ENCODE results near the gene RABGGTA.

The RABGGTA gene

DNA sequence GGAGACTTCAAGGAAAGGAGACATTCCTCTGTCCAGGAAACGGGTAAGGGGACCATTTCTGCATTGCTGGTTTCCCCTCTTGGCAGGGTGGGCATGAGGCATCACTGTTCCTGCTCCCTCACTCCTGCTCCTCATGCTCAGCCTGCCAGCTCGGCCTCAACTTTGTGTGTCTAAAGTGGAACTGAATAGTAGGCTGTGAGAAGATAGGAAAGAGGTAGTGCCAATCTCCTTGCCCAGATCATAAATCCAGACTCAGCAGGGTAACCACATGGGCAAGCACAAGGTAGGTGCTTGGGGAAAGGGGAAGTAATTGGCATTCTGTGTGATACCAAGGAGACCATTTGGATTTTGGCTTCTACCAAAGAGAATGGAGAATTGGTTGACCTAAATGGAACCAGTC is 42.5 kb upstream of the RABGGTA start:
- TF ChIP-seq, protein P1, sequence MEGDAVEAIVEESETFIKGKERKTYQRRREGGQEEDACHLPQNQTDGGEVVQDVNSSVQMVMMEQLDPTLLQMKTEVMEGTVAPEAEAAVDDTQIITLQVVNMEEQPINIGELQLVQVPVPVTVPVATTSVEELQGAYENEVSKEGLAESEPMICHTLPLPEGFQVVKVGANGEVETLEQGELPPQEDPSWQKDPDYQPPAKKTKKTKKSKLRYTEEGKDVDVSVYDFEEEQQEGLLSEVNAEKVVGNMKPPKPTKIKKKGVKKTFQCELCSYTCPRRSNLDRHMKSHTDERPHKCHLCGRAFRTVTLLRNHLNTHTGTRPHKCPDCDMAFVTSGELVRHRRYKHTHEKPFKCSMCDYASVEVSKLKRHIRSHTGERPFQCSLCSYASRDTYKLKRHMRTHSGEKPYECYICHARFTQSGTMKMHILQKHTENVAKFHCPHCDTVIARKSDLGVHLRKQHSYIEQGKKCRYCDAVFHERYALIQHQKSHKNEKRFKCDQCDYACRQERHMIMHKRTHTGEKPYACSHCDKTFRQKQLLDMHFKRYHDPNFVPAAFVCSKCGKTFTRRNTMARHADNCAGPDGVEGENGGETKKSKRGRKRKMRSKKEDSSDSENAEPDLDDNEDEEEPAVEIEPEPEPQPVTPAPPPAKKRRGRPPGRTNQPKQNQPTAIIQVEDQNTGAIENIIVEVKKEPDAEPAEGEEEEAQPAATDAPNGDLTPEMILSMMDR (IDR thresholded peaks at IDR 0.05; ENCODE audit: extremely low read depth, missing control alignments): no peak
- DNase-seq (ENCODE audit: low spot score): no peak

DNA sequence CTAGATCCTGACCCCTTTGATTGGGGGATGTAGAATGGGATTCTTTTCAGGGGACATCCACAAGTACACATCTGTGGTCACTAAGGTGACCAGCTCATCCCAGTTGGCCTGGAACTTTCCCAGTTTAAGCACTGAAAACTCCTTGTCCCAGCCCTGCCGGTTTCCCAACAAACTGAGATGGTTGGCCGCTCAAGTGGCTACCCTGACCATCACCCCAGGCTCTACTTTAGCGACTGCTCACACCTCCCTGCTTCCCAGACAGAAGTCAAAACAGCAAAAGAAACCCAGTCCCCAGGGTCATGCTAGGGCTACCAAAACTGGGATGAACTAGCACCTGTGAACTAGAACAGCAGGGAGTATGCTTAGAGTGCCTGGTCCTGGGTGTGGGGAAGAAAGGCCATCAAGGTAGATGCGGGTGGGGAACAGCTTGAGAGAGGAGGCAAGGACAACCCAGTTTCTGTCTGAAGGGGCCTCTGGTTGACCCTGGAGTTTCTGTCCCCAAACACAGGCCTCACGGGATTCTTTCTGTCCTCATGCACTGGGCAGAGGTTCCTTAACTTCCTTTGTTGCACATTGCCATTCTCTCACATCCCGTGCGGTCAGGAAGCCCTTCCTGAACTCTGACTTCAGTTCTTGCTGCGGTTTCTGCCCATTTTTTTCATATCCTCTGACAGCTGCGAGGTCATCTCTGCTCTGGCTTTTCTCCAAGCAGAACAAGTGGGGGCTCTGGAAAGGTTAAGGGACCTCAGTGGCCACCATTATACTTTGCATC is 41.5 kb upstream of the RABGGTA start:
- TF ChIP-seq, protein P1 (IDR thresholded peaks at IDR 0.05; ENCODE audit: extremely low read depth, missing control alignments): no peak
- DNase-seq (ENCODE audit: low spot score): no peak

DNA sequence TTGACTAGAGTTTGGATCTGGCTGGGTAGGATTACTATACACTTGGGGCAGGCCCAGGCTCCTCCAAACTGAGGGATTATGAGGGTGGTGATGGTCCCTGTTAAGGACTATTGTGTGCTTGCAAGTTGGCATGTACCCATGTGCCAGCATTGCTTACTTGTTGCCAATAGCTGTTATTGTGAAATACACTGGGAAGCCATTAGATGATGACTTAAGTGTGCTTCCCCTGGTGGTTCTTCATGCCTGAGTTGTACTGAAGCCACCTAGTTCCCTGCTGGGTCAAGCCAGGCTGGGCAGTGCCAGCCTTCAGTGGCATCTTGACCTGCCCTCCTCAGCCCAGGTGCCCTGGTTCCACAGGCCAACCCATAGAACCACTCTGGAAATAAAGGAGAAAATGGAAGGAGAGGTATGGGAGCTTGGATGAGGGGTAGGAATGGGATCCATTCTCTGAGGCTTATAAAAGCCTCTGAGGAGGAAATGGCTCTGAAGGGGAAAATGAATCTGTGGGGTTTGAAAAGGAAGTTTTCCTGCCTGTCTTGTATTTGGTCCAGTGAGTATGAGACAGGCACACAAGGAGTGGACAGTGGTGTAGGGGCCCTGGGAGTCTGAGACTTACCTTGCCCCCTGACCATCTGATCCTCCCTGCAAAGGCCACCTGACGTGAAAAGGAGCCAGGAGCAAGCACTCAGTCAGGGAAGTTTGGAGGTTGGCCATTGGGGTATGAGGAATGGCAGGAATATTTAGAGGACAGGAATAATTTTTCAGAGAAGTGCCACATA is 40.6 kb upstream of the RABGGTA start:
- TF ChIP-seq, protein P1 (IDR thresholded peaks at IDR 0.05; ENCODE audit: extremely low read depth, missing control alignments): no peak
- no peak for DNase-seq (ENCODE audit: low spot score)

DNA sequence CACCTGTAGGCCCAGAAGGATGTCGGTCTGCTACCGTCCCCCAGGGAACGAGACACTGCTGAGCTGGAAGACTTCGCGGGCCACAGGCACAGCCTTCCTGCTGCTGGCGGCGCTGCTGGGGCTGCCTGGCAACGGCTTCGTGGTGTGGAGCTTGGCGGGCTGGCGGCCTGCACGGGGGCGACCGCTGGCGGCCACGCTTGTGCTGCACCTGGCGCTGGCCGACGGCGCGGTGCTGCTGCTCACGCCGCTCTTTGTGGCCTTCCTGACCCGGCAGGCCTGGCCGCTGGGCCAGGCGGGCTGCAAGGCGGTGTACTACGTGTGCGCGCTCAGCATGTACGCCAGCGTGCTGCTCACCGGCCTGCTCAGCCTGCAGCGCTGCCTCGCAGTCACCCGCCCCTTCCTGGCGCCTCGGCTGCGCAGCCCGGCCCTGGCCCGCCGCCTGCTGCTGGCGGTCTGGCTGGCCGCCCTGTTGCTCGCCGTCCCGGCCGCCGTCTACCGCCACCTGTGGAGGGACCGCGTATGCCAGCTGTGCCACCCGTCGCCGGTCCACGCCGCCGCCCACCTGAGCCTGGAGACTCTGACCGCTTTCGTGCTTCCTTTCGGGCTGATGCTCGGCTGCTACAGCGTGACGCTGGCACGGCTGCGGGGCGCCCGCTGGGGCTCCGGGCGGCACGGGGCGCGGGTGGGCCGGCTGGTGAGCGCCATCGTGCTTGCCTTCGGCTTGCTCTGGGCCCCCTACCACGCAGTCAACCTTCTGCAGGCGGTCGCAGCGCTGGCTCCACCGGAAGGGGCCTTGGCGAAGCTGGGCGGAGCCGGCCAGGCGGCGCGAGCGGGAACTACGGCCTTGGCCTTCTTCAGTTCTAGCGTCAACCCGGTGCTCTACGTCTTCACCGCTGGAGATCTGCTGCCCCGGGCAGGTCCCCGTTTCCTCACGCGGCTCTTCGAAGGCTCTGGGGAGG is 39.5 kb upstream of the RABGGTA start, which contains the start of gene LTB4R:
Gene LTB4R, plus strand, starts transcription at position 857 of the 959 bp plus-strand sequence. CDS start 4,150 bp downstream, outside the sequence.
- peak; percentile 85 for DNase-seq (ENCODE audit: low spot score)

DNA sequence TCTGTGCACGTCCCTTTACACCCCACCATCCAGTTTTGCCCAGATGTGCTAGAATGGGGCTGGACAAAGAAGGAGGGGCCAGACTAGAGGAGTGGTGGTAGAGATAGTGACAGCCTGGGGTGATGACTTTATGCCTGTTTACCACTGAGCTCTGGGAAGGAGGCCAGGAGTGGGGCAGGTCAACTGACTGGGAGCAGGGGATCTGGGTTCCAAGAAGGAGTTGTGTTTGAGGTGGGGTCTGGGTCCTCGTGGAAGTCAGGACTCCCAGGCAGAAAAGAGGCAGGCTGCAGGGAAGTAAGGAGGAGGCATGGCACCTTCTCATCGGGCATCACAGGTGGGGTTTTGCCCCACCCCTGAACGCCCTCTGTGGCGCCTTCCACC is 38.9 kb upstream of the RABGGTA start:
- TF ChIP-seq, protein P1 (IDR thresholded peaks at IDR 0.05; ENCODE audit: extremely low read depth, missing control alignments): no peak
- DNase-seq (ENCODE audit: low spot score): no peak

More for the DNA sequence above, 39.5 kb upstream of the RABGGTA start, which contains the start of gene LTB4R:
- TF ChIP-seq, protein P1 (IDR thresholded peaks at IDR 0.05; ENCODE audit: extremely low read depth, missing control alignments): peak; percentile 44

DNA sequence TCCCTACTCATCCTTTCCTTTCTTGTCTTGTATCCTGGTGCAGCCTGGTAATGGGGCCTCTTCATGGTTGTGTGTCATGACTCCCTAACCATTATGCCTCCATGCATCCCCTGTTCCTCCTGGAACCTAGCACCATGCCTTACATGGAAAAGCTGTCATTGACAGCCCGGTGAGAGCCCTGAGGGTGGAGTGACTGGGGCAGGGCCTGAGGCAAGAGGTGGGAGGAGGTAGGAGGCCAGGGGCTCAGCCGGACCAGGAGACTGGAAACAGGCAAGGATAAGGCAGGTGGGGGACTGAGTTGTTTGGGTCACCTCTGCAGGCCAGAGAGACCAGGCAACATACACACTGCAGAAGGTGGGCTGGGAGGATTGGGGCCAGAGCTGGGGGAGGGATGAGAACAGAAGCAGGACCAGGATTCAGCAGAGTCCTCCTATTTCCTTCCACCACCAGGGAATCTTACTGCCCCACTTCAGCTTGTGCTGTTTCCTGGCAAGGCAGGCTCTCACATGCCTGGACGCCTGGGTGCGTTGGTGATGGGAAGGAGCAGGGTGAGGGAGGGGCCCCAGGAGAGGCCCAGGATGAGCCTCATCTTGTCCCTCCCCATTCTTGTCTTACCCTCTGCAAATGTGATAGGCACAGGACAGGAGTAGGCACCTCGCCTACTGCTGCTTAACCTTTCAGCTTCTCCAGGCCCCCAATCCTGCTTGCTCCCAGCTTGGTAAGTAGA is 38.3 kb upstream of the RABGGTA start, which contains the start of gene LTB4R2:
Gene LTB4R2, plus strand, starts transcription at position 603 of the 727 bp plus-strand sequence. CDS start 525 bp downstream, outside the sequence.
- TF ChIP-seq, protein P1 (IDR thresholded peaks at IDR 0.05; ENCODE audit: extremely low read depth, missing control alignments): no peak
- no peak for DNase-seq (ENCODE audit: low spot score)

Data from GM20000 (cell line).